ENCODE measurements around the gene TSHZ1.

DNA sequence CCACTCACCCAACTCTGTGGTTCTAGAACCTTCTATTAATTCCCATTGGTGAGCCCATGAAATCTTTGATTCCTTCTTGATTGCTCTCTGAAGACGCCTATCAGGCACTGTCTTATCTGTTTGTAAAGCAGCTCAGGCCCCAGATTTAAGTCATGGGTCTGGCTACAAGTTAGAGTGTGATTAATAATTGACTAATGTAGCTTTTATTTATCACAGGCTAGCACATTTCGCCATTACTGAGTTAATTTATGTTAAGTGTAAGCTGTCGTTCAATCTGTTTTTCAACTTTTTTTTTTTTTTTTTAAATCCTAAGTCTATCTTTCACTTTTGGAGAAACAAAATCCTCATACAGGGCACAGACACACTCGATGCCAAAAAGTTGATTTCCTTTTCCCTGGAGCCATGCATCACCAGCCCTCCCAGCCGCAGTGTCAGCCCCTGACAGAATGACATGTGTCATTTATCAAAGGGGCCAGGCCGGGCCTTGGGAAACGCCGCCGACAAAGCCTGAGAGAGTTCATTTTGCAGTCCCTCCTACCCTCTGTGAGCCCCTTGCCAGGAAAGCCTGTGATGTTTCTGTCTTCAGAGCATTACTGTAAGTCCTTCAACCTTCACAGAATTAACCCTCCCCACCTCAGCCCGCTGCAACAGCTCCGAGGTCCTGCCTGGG is 15.8 kb downstream of the TSHZ1 start:
- TF ChIP-seq CEBPB (IDR thresholded peaks at IDR 0.05) (no peak), MYC (IDR thresholded peaks at IDR 0.05; ENCODE audit: borderline replicate concordance, low read length) (no peak), RNF2 (IDR thresholded peaks at IDR 0.05; ENCODE audit: borderline replicate concordance, low read depth) (no peak), JUN (IDR thresholded peaks at IDR 0.05) (no peak)
- TF ChIP-seq, protein P1, sequence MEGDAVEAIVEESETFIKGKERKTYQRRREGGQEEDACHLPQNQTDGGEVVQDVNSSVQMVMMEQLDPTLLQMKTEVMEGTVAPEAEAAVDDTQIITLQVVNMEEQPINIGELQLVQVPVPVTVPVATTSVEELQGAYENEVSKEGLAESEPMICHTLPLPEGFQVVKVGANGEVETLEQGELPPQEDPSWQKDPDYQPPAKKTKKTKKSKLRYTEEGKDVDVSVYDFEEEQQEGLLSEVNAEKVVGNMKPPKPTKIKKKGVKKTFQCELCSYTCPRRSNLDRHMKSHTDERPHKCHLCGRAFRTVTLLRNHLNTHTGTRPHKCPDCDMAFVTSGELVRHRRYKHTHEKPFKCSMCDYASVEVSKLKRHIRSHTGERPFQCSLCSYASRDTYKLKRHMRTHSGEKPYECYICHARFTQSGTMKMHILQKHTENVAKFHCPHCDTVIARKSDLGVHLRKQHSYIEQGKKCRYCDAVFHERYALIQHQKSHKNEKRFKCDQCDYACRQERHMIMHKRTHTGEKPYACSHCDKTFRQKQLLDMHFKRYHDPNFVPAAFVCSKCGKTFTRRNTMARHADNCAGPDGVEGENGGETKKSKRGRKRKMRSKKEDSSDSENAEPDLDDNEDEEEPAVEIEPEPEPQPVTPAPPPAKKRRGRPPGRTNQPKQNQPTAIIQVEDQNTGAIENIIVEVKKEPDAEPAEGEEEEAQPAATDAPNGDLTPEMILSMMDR (IDR thresholded peaks at IDR 0.05), result no peak
- TF ChIP-seq, protein P2, sequence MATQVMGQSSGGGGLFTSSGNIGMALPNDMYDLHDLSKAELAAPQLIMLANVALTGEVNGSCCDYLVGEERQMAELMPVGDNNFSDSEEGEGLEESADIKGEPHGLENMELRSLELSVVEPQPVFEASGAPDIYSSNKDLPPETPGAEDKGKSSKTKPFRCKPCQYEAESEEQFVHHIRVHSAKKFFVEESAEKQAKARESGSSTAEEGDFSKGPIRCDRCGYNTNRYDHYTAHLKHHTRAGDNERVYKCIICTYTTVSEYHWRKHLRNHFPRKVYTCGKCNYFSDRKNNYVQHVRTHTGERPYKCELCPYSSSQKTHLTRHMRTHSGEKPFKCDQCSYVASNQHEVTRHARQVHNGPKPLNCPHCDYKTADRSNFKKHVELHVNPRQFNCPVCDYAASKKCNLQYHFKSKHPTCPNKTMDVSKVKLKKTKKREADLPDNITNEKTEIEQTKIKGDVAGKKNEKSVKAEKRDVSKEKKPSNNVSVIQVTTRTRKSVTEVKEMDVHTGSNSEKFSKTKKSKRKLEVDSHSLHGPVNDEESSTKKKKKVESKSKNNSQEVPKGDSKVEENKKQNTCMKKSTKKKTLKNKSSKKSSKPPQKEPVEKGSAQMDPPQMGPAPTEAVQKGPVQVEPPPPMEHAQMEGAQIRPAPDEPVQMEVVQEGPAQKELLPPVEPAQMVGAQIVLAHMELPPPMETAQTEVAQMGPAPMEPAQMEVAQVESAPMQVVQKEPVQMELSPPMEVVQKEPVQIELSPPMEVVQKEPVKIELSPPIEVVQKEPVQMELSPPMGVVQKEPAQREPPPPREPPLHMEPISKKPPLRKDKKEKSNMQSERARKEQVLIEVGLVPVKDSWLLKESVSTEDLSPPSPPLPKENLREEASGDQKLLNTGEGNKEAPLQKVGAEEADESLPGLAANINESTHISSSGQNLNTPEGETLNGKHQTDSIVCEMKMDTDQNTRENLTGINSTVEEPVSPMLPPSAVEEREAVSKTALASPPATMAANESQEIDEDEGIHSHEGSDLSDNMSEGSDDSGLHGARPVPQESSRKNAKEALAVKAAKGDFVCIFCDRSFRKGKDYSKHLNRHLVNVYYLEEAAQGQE (IDR thresholded peaks at IDR 0.05), result no peak
